ENCODE data around the gene CHRNB4. TPM values are rescaled to one million over a fixed set of nuclear protein-coding genes. Genes with fewer than 3 reads are reported as not detected.

CHRNB4 gene
- total RNA-seq, 1 donor from 2014 or later, result not detected

DNA sequence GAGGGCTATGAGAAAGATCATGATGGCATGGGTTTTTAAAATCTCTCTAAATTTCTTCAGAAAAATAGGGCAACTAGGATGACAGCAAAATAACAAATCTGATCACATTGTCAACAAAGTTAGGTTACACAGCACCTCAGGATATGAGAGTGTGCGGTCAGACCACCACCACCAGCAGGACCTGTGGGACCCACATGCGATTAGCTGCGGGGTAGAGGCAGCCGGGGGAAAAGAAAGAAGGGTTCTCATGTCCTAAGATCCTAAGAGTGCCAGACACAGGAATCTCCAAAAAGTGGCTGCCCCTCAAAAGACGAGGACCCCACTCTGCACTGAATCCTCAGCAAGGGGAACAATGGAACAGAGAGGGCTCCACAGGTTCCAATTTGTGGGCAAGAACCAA, 35.8 kb downstream of the CHRNB4 start:
- no peak for DNase-seq (ENCODE audit: low spot score)
- Mint-ChIP-seq H3K27me3 (ENCODE audit: unreplicated experiment) (peaks cover 5% of the 10 kb centered on the region), H3K4me3 (ENCODE audit: unreplicated experiment) (no peak overlapping the region), H3K27ac (ENCODE audit: unreplicated experiment) (no peak overlapping the region), H3K36me3 (ENCODE audit: low read depth, unreplicated experiment) (peaks cover 17% of the 10 kb centered on the region), H3K4me1 (ENCODE audit: unreplicated experiment) (no peaks in the 10 kb centered on the region), H3K9me3 (ENCODE audit: unreplicated experiment) (peaks cover 6% of the 10 kb centered on the region)
- TF ChIP-seq, protein P1, sequence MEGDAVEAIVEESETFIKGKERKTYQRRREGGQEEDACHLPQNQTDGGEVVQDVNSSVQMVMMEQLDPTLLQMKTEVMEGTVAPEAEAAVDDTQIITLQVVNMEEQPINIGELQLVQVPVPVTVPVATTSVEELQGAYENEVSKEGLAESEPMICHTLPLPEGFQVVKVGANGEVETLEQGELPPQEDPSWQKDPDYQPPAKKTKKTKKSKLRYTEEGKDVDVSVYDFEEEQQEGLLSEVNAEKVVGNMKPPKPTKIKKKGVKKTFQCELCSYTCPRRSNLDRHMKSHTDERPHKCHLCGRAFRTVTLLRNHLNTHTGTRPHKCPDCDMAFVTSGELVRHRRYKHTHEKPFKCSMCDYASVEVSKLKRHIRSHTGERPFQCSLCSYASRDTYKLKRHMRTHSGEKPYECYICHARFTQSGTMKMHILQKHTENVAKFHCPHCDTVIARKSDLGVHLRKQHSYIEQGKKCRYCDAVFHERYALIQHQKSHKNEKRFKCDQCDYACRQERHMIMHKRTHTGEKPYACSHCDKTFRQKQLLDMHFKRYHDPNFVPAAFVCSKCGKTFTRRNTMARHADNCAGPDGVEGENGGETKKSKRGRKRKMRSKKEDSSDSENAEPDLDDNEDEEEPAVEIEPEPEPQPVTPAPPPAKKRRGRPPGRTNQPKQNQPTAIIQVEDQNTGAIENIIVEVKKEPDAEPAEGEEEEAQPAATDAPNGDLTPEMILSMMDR (IDR thresholded peaks at IDR 0.05; ENCODE audit: unreplicated experiment), result no peak

DNA sequence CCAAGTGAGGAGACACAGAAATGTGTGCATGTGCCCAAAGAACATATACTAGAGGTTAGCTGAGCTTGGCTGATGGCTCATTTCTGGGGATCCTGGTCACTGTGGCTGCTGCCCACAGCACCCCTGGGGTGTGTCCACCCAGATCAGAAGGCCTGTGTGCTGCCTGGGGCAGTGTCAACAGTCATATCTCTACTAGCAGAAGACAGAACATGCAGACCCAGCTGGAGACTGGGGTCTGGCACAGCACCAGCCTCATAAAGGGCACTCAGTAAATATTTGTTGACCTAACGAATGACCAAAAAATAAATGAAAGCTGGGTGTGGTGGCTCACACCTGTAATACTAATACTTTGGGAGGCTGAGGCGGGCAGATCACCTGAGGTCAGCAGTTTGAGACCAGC, 36.6 kb downstream of the CHRNB4 start:
- Mint-ChIP-seq H3K36me3 (ENCODE audit: low read depth, unreplicated experiment) (peaks cover 17% of the 10 kb centered on the region), H3K4me3 (ENCODE audit: unreplicated experiment) (no peak overlapping the region), H3K27me3 (ENCODE audit: unreplicated experiment) (peaks cover 4% of the 10 kb centered on the region), H3K27ac (ENCODE audit: unreplicated experiment) (no peak overlapping the region), H3K4me1 (ENCODE audit: unreplicated experiment) (no peaks in the 10 kb centered on the region), H3K9me3 (ENCODE audit: unreplicated experiment) (peaks cover 6% of the 10 kb centered on the region)
- TF ChIP-seq, protein P1 (IDR thresholded peaks at IDR 0.05; ENCODE audit: unreplicated experiment), result no peak
- no peak for DNase-seq (ENCODE audit: low spot score)

DNA sequence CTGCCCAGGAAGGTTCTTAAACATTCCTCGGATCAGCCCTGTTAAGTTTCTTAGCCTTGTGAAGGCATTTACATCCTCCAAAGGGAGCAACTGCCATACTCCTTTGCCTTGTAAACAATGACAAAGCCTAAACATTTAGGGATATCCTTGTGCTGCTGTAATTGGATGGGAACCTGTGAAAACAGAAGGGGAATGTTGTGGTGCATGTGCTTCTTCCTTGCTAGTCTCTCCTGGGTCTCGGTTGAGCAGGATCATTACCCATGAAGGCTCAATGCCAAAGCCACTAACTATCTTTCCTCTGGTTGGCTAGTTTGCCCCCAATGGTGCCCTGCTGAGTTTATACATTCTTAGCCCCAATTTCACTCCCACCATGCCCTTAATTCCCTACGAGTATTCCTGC, 37.5 kb downstream of the CHRNB4 start:
- Mint-ChIP-seq H3K36me3 (ENCODE audit: low read depth, unreplicated experiment) (peaks cover 17% of the 10 kb centered on the region), H3K4me3 (ENCODE audit: unreplicated experiment) (no peak overlapping the region), H3K27ac (ENCODE audit: unreplicated experiment) (no peak overlapping the region), H3K4me1 (ENCODE audit: unreplicated experiment) (no peaks in the 10 kb centered on the region), H3K27me3 (ENCODE audit: unreplicated experiment) (peaks cover 4% of the 10 kb centered on the region), H3K9me3 (ENCODE audit: unreplicated experiment) (peaks cover 6% of the 10 kb centered on the region)
- DNase-seq (ENCODE audit: low spot score), result no peak
- TF ChIP-seq, protein P1 (IDR thresholded peaks at IDR 0.05; ENCODE audit: unreplicated experiment), result no peak

DNA sequence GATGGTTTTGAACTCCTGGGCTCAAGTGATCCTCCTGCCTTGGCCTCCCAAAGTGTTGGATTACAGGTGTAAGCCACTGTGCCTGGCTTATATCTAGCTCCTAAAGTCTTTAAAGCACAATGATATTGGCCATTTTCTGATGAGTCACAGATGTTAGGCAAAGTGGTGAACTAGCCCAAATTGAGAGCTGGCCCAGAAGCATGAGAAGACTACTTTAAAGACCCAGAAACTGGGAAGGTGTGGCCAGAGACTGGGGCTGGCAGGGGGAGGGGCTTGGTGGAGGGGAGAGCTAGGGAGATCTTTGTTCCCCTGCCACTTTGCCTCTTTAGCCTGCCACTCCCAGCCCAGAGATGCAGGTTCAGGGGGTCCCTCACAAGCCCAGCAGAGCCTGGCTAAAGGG, 41.8 kb downstream of the CHRNB4 start:
- DNase-seq (ENCODE audit: low spot score), result no peak
- TF ChIP-seq, protein P1 (IDR thresholded peaks at IDR 0.05; ENCODE audit: unreplicated experiment), result no peak
- Mint-ChIP-seq H3K4me3 (ENCODE audit: unreplicated experiment) (no peak overlapping the region), H3K27me3 (ENCODE audit: unreplicated experiment) (peaks cover 4% of the 10 kb centered on the region), H3K9me3 (ENCODE audit: unreplicated experiment) (peaks cover 6% of the 10 kb centered on the region), H3K36me3 (ENCODE audit: low read depth, unreplicated experiment) (peaks cover 17% of the 10 kb centered on the region), H3K27ac (ENCODE audit: unreplicated experiment) (no peak overlapping the region), H3K4me1 (ENCODE audit: unreplicated experiment) (no peaks in the 10 kb centered on the region)

DNA sequence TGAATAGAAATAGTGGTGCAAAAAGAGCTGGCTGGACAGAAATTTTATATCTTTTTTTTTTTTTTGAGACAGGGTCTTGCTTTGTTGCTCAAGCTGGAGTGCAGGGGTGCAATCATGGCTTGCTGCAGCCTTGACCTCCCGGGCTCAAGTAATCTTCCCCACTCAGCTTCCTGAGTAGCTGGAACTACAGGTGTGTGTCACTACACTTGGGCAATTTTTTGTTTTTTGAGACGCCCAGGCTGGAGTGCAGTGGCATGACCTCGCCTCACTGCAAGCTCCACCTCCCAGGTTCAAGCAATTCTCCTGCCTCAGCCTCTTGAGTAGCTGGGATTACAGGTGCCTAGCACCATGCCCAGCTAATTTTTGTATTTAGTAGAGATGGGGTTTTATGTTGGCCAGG, 42.7 kb downstream of the CHRNB4 start:
- no peak overlapping the region for H3K4me3 Mint-ChIP-seq (ENCODE audit: unreplicated experiment)
- TF ChIP-seq, protein P1 (IDR thresholded peaks at IDR 0.05; ENCODE audit: unreplicated experiment), result no peak
- H3K27ac Mint-ChIP-seq (ENCODE audit: unreplicated experiment), result no peak overlapping the region
- peaks cover 4% of the 10 kb centered on the region for H3K27me3 Mint-ChIP-seq (ENCODE audit: unreplicated experiment)
- no peak for DNase-seq (ENCODE audit: low spot score)
- peaks cover 6% of the 10 kb centered on the region for H3K9me3 Mint-ChIP-seq (ENCODE audit: unreplicated experiment)
- peaks cover 17% of the 10 kb centered on the region for H3K36me3 Mint-ChIP-seq (ENCODE audit: low read depth, unreplicated experiment)
- no peaks in the 10 kb centered on the region for H3K4me1 Mint-ChIP-seq (ENCODE audit: unreplicated experiment)

Data from endothelial cell (in vitro differentiated cells).